Stimulated activated CD8-positive, alpha-beta memory T cell treated with anti-CD3 and anti-CD28 coated beads, Interleukin-4, amount 100 ng/mL, for 1 hour (primary cell): ENCODE results near the gene GPC6.

Experiments
- DNase-seq, 2 donors: peaks; one replicate each; pipeline ENCODE4 v3.0.0-alpha.2; 2020; ENCODE audit warnings: low read depth in 2 of 2, low spot score in 1 of 2

The GPC6 gene

DNA sequence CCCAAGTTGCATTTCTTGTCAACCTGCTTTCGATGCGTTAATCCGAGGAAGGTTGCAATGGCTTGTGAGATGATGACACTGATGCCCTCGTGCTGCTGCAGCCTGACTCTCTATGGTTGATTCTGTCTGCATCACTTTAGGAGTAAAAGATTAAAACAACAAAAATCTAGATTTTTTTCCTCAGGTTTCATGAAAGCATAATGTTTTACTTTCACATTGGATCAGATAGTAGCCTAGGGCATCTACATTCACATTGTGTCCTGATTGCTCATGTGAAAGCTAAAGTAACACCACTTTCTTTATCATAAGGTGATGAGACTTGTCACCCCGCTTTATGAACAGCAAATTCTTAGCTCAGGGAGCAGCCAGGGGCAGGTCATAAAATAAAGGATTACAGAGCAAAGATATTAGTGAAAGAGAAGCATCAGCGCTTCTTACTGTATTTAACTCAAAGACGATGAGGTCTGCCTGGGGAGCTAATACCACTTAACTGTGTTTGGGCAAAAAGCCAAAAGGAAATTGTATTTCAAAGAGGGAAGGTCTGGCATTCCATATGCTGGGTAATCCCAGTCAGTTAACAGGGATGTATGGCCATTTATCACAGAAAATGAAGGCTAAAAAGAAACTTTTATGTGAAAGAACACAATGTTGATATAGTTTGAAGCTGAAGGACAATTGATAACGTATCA lies 270.5 kb downstream of the GPC6 start:
- DNase-seq: no peak

- DNase-seq: no peak
Measured at GRCh38 chr13:93499991-93500390, 273.4 kb downstream of the GPC6 start.

GRCh38 chr13:93502071-93502470 lies 275.5 kb downstream of the GPC6 start:
- no peak for DNase-seq

GRCh38 chr13:93502987-93503615 lies 276.5 kb downstream of the GPC6 start:
- DNase-seq: no peak

DNA sequence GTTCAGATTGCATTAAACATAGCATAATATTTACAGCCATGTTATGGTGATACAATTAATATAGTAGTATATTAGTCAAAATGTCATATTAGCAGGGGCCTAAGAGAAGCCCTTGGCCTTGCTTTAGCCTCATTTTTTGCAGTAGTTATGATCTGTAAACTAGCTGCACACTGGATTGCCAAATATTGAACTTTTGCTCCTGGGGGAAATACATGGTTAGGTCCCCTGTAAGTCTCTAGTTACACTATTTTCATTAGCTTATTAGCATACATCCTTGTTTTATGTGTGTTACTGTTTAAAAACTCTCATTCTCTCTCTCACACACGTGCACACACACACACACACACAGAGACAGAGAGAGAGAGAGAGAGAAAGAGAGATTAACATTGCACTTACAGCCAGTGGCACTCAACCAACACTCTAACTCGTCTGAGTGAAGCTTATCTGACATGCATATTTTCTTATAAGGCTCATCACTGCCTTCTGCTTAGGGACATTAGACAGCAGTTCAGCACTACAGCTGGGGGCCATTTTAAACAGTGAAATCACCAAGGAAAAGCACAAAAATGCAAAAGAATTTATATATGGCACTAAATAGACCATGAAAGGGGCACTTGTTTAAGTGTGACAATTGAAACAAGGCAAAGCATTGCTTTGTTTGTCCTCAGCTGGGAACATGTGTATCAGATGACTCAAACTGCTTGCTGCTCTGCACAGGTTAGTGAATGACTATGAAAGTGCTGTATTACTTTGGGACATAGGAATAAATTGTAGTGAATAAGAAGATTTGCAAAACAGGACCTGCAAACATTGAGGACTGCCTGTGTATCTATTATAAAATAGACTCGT lies 278.7 kb downstream of the GPC6 start:
- DNase-seq: no peak

GRCh38 chr13:93511011-93511410 lies 284.4 kb downstream of the GPC6 start:
- DNase-seq: no peak

GRCh38 chr13:93515267-93515666 lies 288.7 kb downstream of the GPC6 start:
- no peak for DNase-seq

- no peak for DNase-seq
Measured at GRCh38 chr13:93517658-93518057, 291.1 kb downstream of the GPC6 start.

- DNase-seq: no peak
Measured at GRCh38 chr13:93521307-93521706, 294.7 kb downstream of the GPC6 start.

- no peak for DNase-seq
Measured at GRCh38 chr13:93522501-93522900, 295.9 kb downstream of the GPC6 start.

DNA sequence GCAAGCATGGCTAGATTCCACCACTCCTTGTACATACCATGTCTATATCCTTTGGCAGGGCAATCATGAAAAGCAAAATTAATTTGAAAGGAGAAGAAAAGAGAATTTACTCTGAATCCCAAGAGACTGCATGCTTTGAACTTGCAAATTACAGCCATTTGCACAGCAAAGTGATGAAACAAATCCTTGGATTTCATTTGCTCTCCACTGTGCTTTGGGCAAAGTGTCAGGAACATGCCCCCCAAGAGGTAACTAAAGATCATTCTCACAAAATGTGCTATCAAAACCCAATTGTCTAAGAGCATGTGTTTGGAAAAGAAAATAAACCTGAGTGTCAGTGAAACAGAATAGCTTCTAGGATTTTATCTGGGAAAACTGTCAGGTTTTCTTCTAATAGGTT lies 298.5 kb downstream of the GPC6 start:
- no peak for DNase-seq

GRCh38 chr13:93527748-93528297 lies 301.2 kb downstream of the GPC6 start:
- no peak for DNase-seq

DNA sequence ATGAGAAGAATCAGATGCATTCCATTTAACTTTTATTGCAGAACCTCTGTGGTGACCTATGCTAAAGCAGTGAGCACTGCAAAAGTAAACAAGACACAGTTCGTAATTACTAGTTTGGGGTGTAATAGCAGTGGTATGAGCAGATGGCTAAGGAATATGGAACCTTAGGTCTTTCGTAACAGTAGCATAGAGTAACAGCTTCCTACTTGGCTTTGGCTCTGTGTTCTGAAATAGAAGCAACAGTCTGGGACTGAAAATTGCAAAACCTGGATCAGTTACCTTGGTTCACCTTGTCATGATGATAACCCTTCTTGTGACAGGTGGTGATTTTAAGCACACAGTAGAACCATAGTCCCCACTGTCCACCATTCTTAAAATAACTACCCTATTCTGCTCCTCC lies 303.4 kb downstream of the GPC6 start:
- no peak for DNase-seq

- DNase-seq: no peak
Measured at GRCh38 chr13:93534181-93534700, 307.6 kb downstream of the GPC6 start.

GRCh38 chr13:93535251-93535650 lies 308.6 kb downstream of the GPC6 start:
- no peak for DNase-seq

- no peak for DNase-seq
Measured at GRCh38 chr13:93539914-93540313, 313.3 kb downstream of the GPC6 start.

GRCh38 chr13:93547886-93548285 lies 321.3 kb downstream of the GPC6 start:
- no peak for DNase-seq

- no peak for DNase-seq
Measured at GRCh38 chr13:93549326-93550005, 322.9 kb downstream of the GPC6 start.

GRCh38 chr13:93550236-93550635 lies 323.6 kb downstream of the GPC6 start:
- no peak for DNase-seq

GRCh38 chr13:93552596-93552995 lies 326.0 kb downstream of the GPC6 start:
- DNase-seq: no peak

- DNase-seq: no peak
Measured at GRCh38 chr13:93554514-93554913, 327.9 kb downstream of the GPC6 start.
